Uterus (tissue), 4 donors: ENCODE measurements around the gene BMPR1A. TPM values are rescaled to one million over a fixed set of nuclear protein-coding genes. Genes with fewer than 3 reads are reported as not detected.

Experiments
- DNase-seq, 2 donors: peaks; one replicate each; pipeline ENCODE4 v3.0.0-alpha.2; 2019 to 2020
- H3K27ac ChIP-seq, 2 donors: fragments of 200-600 bp; sonication (generic); 1 replicate in 1 of 2; 2 replicates in 1 of 2; pipeline ENCODE4 v1.5.1; 2016 to 2018
- H3K27me3 ChIP-seq, 2 donors: fragments of 200-600 bp; sonication (generic); one replicate each; pipeline ENCODE4 v1.5.1; 2018 to 2019; ENCODE audit warnings: control low read depth in 1 of 2
- H3K36me3 ChIP-seq, 2 donors: fragments of 200-600 bp; sonication (generic); one replicate each; pipeline ENCODE4 v1.5.1; 2019; ENCODE audit warnings: control low read depth in 1 of 2
- H3K4me1 ChIP-seq, 2 donors: fragments of 200-600 bp; sonication (generic); one replicate each; pipeline ENCODE4 v1.5.1; 2018 to 2019; ENCODE audit warnings: control low read depth in 1 of 2
- H3K4me3 ChIP-seq, 2 donors: fragments of 200-600 bp; sonication (generic); 1 replicate in 1 of 2; 2 replicates in 1 of 2; pipeline ENCODE4 v1.5.1; 2018 to 2019; ENCODE audit warnings: mild to moderate bottlenecking in 1 of 2
- H3K9me3 ChIP-seq, 2 donors: fragments of 200-600 bp; sonication (generic); one replicate each; pipeline ENCODE4 v1.5.1; 2019; ENCODE audit warnings: control low read depth in 1 of 2
- POLR2A ChIP-seq, 2 donors: fragments of 450-650 bp; IDR thresholded peaks; one replicate each; pipeline ENCODE4 v1.6.1; 2016; ENCODE audit warnings: antibody characterized with exemption in 2 of 2, mild to moderate bottlenecking in 1 of 2, moderate library complexity in 1 of 2
- intact Hi-C: fragments of 100-400 bp; cut with DNase I; formaldehyde crosslinking; loops from one replicate; pipeline ENCODE4 v1.15.1; 2023; ENCODE audit warnings: low total_unique reads
- total RNA-seq, 4 donors: library from RNA; depleted of rRNA in 3 of 4; stranded (reverse); fragments of >200 nt in 3 of 4; gene quantifications; one replicate each; pipeline versions ENCODE4 v1.1.0 to v1.2.4, GENCODE V29; 2014 to 2023
- TF ChIP-seq, protein P1 (sequence below), 4 experiments: fragments of 200-600 bp in 2 of 4; fragments of 450-650 bp in 2 of 4; sonication (generic) in 2 of 4; IDR thresholded peaks; one replicate each; pipeline ENCODE4 v1.5.1; 2016 to 2019; ENCODE audit warnings: antibody characterized with exemption in 4 of 4, mild to moderate bottlenecking in 2 of 4, moderate library complexity in 1 of 4
- donor health status: DM: yes; HTN: yes; CAD: no.

The BMPR1A gene
- total RNA-seq, 4 donors from 2014 or later, result 27.4 to 175 (median 69.2) TPM

DNA sequence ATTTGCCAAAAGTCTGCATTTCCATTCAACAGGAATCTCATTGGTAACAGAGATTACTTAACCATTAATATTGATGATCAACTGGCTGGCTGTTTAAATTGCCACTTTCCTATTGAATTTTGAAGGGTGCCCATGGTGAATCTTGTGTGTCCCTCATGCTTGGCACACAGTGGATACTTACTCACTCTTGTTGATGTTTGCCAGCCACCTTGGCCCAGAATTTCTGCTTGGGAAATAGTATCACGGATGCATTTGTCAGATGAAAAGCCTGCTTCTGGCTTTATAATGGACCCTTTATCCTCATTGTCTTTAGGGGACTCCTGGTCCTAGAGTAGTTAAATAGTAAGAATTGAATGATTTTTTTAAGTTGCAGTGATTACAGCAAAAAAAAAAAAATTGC lies 149.0 kb downstream of the BMPR1A start:
- Histone ChIP-seq H3K27ac (no peak overlapping the region), H3K4me3 (no peak overlapping the region), H3K36me3 (no peaks in the 10 kb centered on the region), H3K27me3 (no peaks in the 10 kb centered on the region), H3K4me1 (no peaks in the 10 kb centered on the region), H3K9me3 (no peaks in the 10 kb centered on the region)
- no peak for DNase-seq
- intact Hi-C loops, result no loop called here
- TF ChIP-seq, protein P1, sequence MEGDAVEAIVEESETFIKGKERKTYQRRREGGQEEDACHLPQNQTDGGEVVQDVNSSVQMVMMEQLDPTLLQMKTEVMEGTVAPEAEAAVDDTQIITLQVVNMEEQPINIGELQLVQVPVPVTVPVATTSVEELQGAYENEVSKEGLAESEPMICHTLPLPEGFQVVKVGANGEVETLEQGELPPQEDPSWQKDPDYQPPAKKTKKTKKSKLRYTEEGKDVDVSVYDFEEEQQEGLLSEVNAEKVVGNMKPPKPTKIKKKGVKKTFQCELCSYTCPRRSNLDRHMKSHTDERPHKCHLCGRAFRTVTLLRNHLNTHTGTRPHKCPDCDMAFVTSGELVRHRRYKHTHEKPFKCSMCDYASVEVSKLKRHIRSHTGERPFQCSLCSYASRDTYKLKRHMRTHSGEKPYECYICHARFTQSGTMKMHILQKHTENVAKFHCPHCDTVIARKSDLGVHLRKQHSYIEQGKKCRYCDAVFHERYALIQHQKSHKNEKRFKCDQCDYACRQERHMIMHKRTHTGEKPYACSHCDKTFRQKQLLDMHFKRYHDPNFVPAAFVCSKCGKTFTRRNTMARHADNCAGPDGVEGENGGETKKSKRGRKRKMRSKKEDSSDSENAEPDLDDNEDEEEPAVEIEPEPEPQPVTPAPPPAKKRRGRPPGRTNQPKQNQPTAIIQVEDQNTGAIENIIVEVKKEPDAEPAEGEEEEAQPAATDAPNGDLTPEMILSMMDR (IDR thresholded peaks at IDR 0.05), result no peak
- no peak for TF ChIP-seq POLR2A (IDR thresholded peaks at IDR 0.05)

DNA sequence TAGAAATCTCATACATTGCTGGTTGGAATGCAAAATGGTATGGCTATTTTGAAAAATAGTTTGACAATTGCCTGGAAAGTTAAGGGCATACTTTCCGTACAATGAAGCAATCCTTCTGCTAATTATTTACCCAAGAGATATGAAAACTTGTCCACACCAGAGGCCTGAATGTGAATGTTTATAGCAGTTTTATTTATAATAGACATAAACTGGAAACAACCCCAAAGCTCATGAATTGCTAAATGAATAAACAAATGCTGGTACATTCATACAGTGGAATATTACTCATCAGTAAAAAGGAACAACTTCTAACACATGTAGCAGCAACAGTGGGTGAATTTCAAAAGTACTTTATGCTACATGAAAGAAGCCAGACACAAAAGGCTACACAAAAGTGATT lies 158.3 kb downstream of the BMPR1A start:
- no peaks in the 10 kb centered on the region for H3K4me1 ChIP-seq
- no peak for TF ChIP-seq POLR2A (IDR thresholded peaks at IDR 0.05)
- TF ChIP-seq, protein P1 (IDR thresholded peaks at IDR 0.05), result no peak
- no peaks in the 10 kb centered on the region for H3K9me3 ChIP-seq
- no peaks in the 10 kb centered on the region for H3K27me3 ChIP-seq
- H3K36me3 ChIP-seq, result no peaks in the 10 kb centered on the region
- no peak for DNase-seq
- no peak overlapping the region for H3K4me3 ChIP-seq
- intact Hi-C loops, result no loop called here
- H3K27ac ChIP-seq, result no peak overlapping the region

DNA sequence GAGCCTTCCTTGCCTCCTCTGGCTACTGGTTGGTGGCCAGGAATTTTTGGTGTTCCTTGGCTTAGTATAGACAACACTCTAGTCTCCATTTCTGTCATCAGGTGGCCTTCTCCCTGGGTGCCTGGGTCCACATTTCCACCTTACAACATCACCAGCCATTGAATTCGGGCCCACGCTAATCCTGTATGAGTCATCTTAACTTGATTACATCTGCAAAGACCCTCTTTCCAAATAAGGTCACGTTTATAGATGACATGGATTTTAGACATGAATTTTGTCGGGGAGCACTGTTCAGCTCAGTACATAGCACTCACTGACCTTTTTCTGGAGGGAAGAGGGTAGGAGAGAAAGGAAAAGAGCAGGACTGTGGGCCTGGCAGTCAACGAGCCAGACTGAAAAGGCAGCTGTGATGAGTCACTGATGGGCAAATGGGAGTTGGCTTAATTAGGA lies 161.6 kb downstream of the BMPR1A start:
- H3K9me3 ChIP-seq, result no peaks in the 10 kb centered on the region
- intact Hi-C loops, result no loop called here
- no peaks in the 10 kb centered on the region for H3K36me3 ChIP-seq
- no peak for TF ChIP-seq POLR2A (IDR thresholded peaks at IDR 0.05)
- TF ChIP-seq, protein P1 (IDR thresholded peaks at IDR 0.05), result no peak
- no peak overlapping the region for H3K27ac ChIP-seq
- no peak overlapping the region for H3K4me3 ChIP-seq
- DNase-seq, result no peak
- H3K4me1 ChIP-seq, result no peaks in the 10 kb centered on the region
- no peaks in the 10 kb centered on the region for H3K27me3 ChIP-seq

- Histone ChIP-seq H3K4me3 (no peak overlapping the region), H3K27me3 (no peaks in the 10 kb centered on the region), H3K36me3 (no peaks in the 10 kb centered on the region), H3K9me3 (no peaks in the 10 kb centered on the region), H3K4me1 (no peaks in the 10 kb centered on the region), H3K27ac (no peak overlapping the region)
- intact Hi-C loops, result no loop called here
- DNase-seq, result no peak
- no peak for TF ChIP-seq POLR2A (IDR thresholded peaks at IDR 0.05)
- TF ChIP-seq, protein P1 (IDR thresholded peaks at IDR 0.05), result no peak
Observed at GRCh38 chr10:86922553-86922961, 166.1 kb downstream of the BMPR1A start.

DNA sequence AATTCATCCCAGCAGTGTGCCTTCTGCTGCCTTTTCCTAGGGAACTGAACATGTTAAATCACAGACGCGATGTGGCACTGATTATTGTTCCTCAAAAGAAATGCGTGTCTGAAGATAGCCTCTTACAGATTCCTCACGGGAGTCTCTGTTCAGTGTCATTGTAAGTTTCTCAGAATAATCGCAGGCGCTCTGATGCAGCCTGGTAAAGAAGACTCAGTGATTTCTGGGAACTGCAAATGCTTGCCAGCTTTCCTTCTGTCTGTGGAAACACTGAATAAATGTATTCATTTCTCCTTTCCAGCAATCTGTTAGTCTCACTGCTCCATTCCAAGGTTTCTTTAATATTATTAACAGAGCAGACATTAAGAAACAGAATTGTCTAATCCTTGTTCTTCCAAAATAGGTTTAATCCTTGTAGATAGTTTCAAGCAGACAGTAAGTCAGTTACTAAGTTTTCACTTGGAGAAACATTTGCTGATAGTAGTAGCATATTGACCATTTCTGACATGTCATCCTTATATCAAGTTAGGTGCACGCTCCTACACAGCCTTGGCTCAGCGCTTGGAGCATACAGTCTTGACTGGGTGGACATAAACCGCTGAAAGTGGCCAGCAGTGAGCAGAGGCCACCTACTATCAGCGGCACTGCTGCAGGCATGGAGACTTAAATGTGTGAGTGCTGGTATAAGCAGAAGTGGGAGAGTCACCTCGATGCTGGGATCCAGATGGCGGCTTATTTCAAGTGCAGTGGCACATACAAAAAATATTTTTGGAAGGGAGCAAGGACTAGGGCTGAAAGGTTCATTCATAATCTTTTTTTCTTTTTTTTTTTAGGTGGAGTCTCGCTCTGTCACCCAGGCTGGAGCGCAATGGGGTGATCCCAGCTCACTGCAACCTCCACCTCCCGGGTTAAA lies 173.3 kb downstream of the BMPR1A start:
- H3K4me1 ChIP-seq, result no peaks in the 10 kb centered on the region
- no peaks in the 10 kb centered on the region for H3K36me3 ChIP-seq
- DNase-seq, result no peak
- no peak for TF ChIP-seq POLR2A (IDR thresholded peaks at IDR 0.05)
- TF ChIP-seq, protein P1 (IDR thresholded peaks at IDR 0.05), result no peak
- H3K27me3 ChIP-seq, result no peaks in the 10 kb centered on the region
- H3K9me3 ChIP-seq, result no peaks in the 10 kb centered on the region
- H3K4me3 ChIP-seq, result no peak overlapping the region
- no peak overlapping the region for H3K27ac ChIP-seq
- intact Hi-C loops, result no loop called here
